MM.1S (cell line): Measurements from ENCODE around the gene ZNF583.

Source experiments
- EZH2 ChIP-seq: fragments of 300-600 bp; sonication (generic); optimal IDR thresholded peaks from 2 replicates; pipeline ENCODE3; 2017; ENCODE audit warnings: low read depth, mild to moderate bottlenecking, antibody characterized with exemption, low read length, mixed read lengths
- EZH2phosphoT487 ChIP-seq: fragments of 300-600 bp; sonication (generic); IDR thresholded peaks from 2 replicates; pipeline ENCODE4 v1.6.1; 2018; ENCODE audit warnings: antibody characterized with exemption, low read length
- TF ChIP-seq, protein P1 (sequence below): fragments of 300-600 bp; sonication (generic); IDR thresholded peaks from 2 replicates; pipeline ENCODE4 v1.5.1; 2016; ENCODE audit warnings: antibody characterized with exemption, low read length, mixed read lengths

DNA sequence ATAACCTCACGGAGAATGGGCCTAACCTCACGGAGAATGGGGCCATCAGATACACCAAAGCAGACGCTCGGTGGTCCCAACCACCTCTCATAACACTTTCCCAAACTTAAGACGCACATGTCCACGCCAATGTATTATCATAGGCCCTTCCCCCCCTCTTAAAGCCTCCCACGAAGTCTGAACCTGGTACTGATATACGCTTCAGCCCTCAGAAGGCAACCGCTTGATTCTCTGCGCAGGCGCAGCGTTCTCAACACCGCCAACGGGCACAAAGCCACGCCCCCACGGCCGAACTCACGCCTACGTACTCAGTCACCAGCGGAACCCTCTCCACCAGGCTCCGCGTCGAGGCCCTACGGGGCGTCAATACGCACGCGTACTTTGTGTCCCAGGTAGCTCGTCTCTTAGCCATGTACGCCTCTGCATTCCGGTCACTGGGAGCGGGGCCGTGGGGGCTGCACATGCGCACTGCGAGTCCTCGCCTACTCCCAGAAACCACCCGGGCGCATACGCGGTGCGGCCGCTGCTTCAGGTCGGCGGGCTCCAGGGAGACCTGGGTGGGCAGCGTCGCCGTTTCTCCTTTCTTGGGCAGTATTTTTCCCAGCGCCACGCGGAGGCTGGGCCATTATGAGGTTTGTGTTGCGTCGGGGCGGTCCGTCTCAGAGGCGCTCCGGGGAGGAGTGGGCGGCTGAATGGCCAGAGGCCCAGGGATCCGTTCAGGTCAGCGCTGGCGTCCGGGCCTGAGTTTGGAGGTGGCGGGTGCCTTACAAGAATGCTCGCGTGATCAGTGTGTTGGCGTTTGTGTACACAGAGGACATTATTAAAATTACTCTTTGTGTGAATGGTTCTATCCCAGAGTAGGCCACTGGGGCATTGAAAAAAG, 36.1 kb upstream of the ZNF583 start:
- TF ChIP-seq EZH2phosphoT487, result no peak
- TF ChIP-seq, protein P1, sequence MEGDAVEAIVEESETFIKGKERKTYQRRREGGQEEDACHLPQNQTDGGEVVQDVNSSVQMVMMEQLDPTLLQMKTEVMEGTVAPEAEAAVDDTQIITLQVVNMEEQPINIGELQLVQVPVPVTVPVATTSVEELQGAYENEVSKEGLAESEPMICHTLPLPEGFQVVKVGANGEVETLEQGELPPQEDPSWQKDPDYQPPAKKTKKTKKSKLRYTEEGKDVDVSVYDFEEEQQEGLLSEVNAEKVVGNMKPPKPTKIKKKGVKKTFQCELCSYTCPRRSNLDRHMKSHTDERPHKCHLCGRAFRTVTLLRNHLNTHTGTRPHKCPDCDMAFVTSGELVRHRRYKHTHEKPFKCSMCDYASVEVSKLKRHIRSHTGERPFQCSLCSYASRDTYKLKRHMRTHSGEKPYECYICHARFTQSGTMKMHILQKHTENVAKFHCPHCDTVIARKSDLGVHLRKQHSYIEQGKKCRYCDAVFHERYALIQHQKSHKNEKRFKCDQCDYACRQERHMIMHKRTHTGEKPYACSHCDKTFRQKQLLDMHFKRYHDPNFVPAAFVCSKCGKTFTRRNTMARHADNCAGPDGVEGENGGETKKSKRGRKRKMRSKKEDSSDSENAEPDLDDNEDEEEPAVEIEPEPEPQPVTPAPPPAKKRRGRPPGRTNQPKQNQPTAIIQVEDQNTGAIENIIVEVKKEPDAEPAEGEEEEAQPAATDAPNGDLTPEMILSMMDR, result no peak
- no peak for TF ChIP-seq EZH2
